Mesenchymal stem cell (in vitro differentiated cells and primary cell): ENCODE results near the gene RC3H2.

Experiments used
- DNase-seq: peaks from one replicate; pipeline ENCODE4 v3.0.0-alpha.2; 2013
- H2AFZ ChIP-seq: one replicate; pipeline ENCODE4 v1.6.1; 2013; ENCODE audit warnings: low read depth, mild to moderate bottlenecking, control low read depth, inconsistent platforms, low read length, moderate library complexity
- H2AK5ac ChIP-seq: 2 replicates; pipeline ENCODE4 v1.6.1; 2013; ENCODE audit warnings: low read length, moderate library complexity, mild to moderate bottlenecking, inconsistent platforms; ENCODE audit not compliant: severe bottlenecking
- H2BK120ac ChIP-seq: one replicate; pipeline ENCODE4 v1.6.1; 2013; ENCODE audit warnings: low read depth, mild to moderate bottlenecking, inconsistent platforms, low read length, moderate library complexity
- H2BK12ac ChIP-seq, 2 experiments: one replicate each; pipeline ENCODE4 v1.6.1; 2013; ENCODE audit warnings: inconsistent platforms in 2 of 2, low read length in 2 of 2, mild to moderate bottlenecking in 2 of 2, moderate library complexity in 2 of 2, control low read depth in 1 of 2
- H2BK15ac ChIP-seq: one replicate; pipeline ENCODE4 v1.6.1; 2013; ENCODE audit warnings: mild to moderate bottlenecking, low read depth, inconsistent platforms; ENCODE audit not compliant: poor library complexity, severe bottlenecking
- H2BK5ac ChIP-seq: 2 replicates; pipeline ENCODE4 v1.6.1; 2013; ENCODE audit warnings: low read depth, mild to moderate bottlenecking, low read length, control low read depth, inconsistent platforms; ENCODE audit not compliant: poor library complexity, severe bottlenecking
- H3K14ac ChIP-seq, 2 experiments: one replicate each; pipeline ENCODE4 v1.6.1; 2013; ENCODE audit warnings: inconsistent platforms in 2 of 2, low read length in 2 of 2, control low read depth in 1 of 2, mild to moderate bottlenecking in 1 of 2, moderate library complexity in 1 of 2
- H3K18ac ChIP-seq, 2 experiments: one replicate each; pipeline ENCODE4 v1.6.1; 2013; ENCODE audit warnings: inconsistent platforms in 2 of 2, low read length in 2 of 2, control low read depth in 1 of 2, low read depth in 1 of 2, mild to moderate bottlenecking in 1 of 2
- H3K23ac ChIP-seq, 2 experiments: one replicate each; pipeline ENCODE4 v1.6.1; 2013; ENCODE audit warnings: inconsistent platforms in 2 of 2, low read length in 2 of 2, mild to moderate bottlenecking in 2 of 2, moderate library complexity in 2 of 2, control low read depth in 1 of 2
- H3K27ac ChIP-seq: 2 replicates; pipeline ENCODE4 v1.5.1; 2013; ENCODE audit warnings: mild to moderate bottlenecking, moderate library complexity, low read length, control low read depth, inconsistent platforms; ENCODE audit not compliant: poor library complexity, severe bottlenecking
- H3K27me3 ChIP-seq, 2 experiments: 2 replicates each; pipeline versions ENCODE4 v1.6.1 to v1.7.0; 2013; ENCODE audit warnings: low read length in 2 of 2, mild to moderate bottlenecking in 2 of 2, moderate library complexity in 2 of 2, control low read depth in 1 of 2, inconsistent platforms in 1 of 2; ENCODE audit not compliant: control insufficient read depth in 1 of 2, insufficient read depth in 1 of 2
- H3K36me3 ChIP-seq, 2 experiments: 2 replicates each; pipeline versions ENCODE4 v1.6.1 to v1.7.0; 2013; ENCODE audit warnings: low read length in 2 of 2, control low read depth in 1 of 2, inconsistent platforms in 1 of 2, low read depth in 1 of 2, mild to moderate bottlenecking in 1 of 2; ENCODE audit not compliant: insufficient read depth in 2 of 2, control insufficient read depth in 1 of 2
- H3K4ac ChIP-seq, 2 experiments: one replicate each; pipeline ENCODE4 v1.6.1; 2013; ENCODE audit warnings: inconsistent platforms in 2 of 2, low read length in 2 of 2, mild to moderate bottlenecking in 2 of 2, moderate library complexity in 2 of 2, control low read depth in 1 of 2, low read depth in 1 of 2
- H3K4me1 ChIP-seq: 2 replicates; pipeline ENCODE4 v1.6.1; 2013; ENCODE audit warnings: low read depth, low read length, control low read depth; ENCODE audit not compliant: control insufficient read depth, insufficient read depth
- H3K4me2 ChIP-seq: 2 replicates; pipeline ENCODE4 v1.6.1; 2013; ENCODE audit warnings: low read length, mild to moderate bottlenecking, inconsistent platforms; ENCODE audit not compliant: poor library complexity, severe bottlenecking
- H3K4me3 ChIP-seq, 2 experiments: 2 replicates each; pipeline versions ENCODE4 v1.5.1 to v1.7.0; 2013; ENCODE audit warnings: low read length in 2 of 2, mild to moderate bottlenecking in 2 of 2, control low read depth in 1 of 2, low read depth in 1 of 2; ENCODE audit not compliant: insufficient read depth in 1 of 2
- H3K79me1 ChIP-seq: replicated peaks from 2 replicates; pipeline ENCODE4 v1.6.1; 2013; ENCODE audit warnings: mild to moderate bottlenecking, control low read depth, low read length, inconsistent platforms; ENCODE audit not compliant: poor library complexity, severe bottlenecking
- H3K9ac ChIP-seq: 2 replicates; pipeline ENCODE4 v1.7.0; 2013; ENCODE audit warnings: mild to moderate bottlenecking, low read length, moderate library complexity
- H3K9me3 ChIP-seq: 2 replicates; pipeline ENCODE4 v1.7.0; 2013; ENCODE audit warnings: mild to moderate bottlenecking, low read length; ENCODE audit not compliant: control insufficient read depth
- H4K8ac ChIP-seq: one replicate; pipeline ENCODE4 v1.6.1; 2013; ENCODE audit warnings: inconsistent platforms, mild to moderate bottlenecking, low read length, moderate library complexity
- H4K91ac ChIP-seq: one replicate; pipeline ENCODE4 v1.6.1; 2013; ENCODE audit warnings: mild to moderate bottlenecking, low read length, inconsistent platforms
- WGBS: methylation state at CpG from one replicate; pipeline ENCODE4 v1.1.7; 2013; ENCODE audit warnings: mixed read lengths; 5-methylcytosine and 5-hydroxymethylcytosine counted together

The RC3H2 gene

GRCh38 chr9:122941582-122942234 lies 36.5 kb upstream of the RC3H2 start:
- peak overlapping the region in 1 of 2 experiments; percentile 42 for H2BK12ac ChIP-seq
- H3K27me3 ChIP-seq, result no peaks in the 10 kb centered on the region
- peak overlapping the region; percentile 76 for H3K4me2 ChIP-seq
- H4K8ac ChIP-seq, result no peak overlapping the region
- no peak overlapping the region for H3K23ac ChIP-seq
- peak overlapping the region; percentile 88 to 90 for H3K4me3 ChIP-seq
- H3K27ac ChIP-seq, result peak overlapping the region; percentile 89
- H3K4me1 ChIP-seq, result peaks cover 5% of the 10 kb centered on the region
- WGBS, result 8% methylated on average over 13 of the region's 17 CpGs
- H3K79me1 ChIP-seq, result peaks cover 8% of the 10 kb centered on the region
- no peak overlapping the region for H2BK120ac ChIP-seq
- peaks cover 7 to 28% of the 10 kb centered on the region in 2 experiments for H3K36me3 ChIP-seq
- H4K91ac ChIP-seq, result no peak overlapping the region
- peak overlapping the region; percentile 97 for H2AFZ ChIP-seq
- H2AK5ac ChIP-seq, result no peak overlapping the region
- peak overlapping the region in 1 of 2 experiments; percentile 93 for H3K14ac ChIP-seq
- peak overlapping the region; percentile 95 for H3K9ac ChIP-seq
- H3K9me3 ChIP-seq, result no peaks in the 10 kb centered on the region
- no peak overlapping the region for H2BK15ac ChIP-seq
- peak overlapping the region in 1 of 2 experiments; percentile 97 for H3K18ac ChIP-seq
- peak; percentile 84 for DNase-seq
- no peak overlapping the region for H2BK5ac ChIP-seq
- peak overlapping the region in 1 of 2 experiments; percentile 85 for H3K4ac ChIP-seq

GRCh38 chr9:122940749-122941581 lies 35.8 kb upstream of the RC3H2 start, which contains the start of gene RABGAP1:
Gene RABGAP1, plus strand, starts transcription at chr9:122941020. Its CDS starts 16,040 bp downstream, at chr9:122957060.
- peak; percentile 98 for DNase-seq
- H3K14ac ChIP-seq, result peak within 1 kb of the TSS in 1 of 2 experiments; percentile 93
- no peak within 1 kb of the TSS for H2BK5ac ChIP-seq
- peak within 1 kb of the TSS; percentile 1 for H2BK15ac ChIP-seq
- no peak within 1 kb of the TSS for H2BK120ac ChIP-seq
- H3K4me1 ChIP-seq, result peaks cover 5% of the 10 kb centered on the region
- no peaks in the 10 kb centered on the region for H3K27me3 ChIP-seq
- peak within 1 kb of the TSS; percentile 28 to 85 for H3K4ac ChIP-seq
- H3K4me3 ChIP-seq, result peak within 1 kb of the TSS; percentile 88 to 90
- peak within 1 kb of the TSS; percentile 95 for H3K9ac ChIP-seq
- H2AK5ac ChIP-seq, result no peak within 1 kb of the TSS
- H3K27ac ChIP-seq, result peak within 1 kb of the TSS; percentile 89
- peak within 1 kb of the TSS; percentile 76 for H3K4me2 ChIP-seq
- peak within 1 kb of the TSS in 1 of 2 experiments; percentile 48 for H2BK12ac ChIP-seq
- peaks cover 11 to 34% of the 10 kb centered on the region in 2 experiments for H3K36me3 ChIP-seq
- H3K79me1 ChIP-seq, result peaks cover 13% of the 10 kb centered on the region
- peak within 1 kb of the TSS; percentile 97 for H2AFZ ChIP-seq
- H3K23ac ChIP-seq, result peak within 1 kb of the TSS in 1 of 2 experiments; percentile 87
- peak within 1 kb of the TSS; percentile 85 for H4K8ac ChIP-seq
- WGBS, result under 1% methylated on average over 22 of the region's 54 CpGs
- H3K18ac ChIP-seq, result peak within 1 kb of the TSS; percentile 88 to 97
- H4K91ac ChIP-seq, result peak within 1 kb of the TSS; percentile 63
- H3K9me3 ChIP-seq, result no peaks in the 10 kb centered on the region

- no peak for DNase-seq
- Histone ChIP-seq H3K4me3 (peak overlapping the region in 1 of 2 experiments; percentile 67), H3K27me3 (no peaks in the 10 kb centered on the region), H2BK120ac (no peak overlapping the region), H3K79me1 (peaks cover 13% of the 10 kb centered on the region), H4K8ac (peak overlapping the region; percentile 85), H3K27ac (peak overlapping the region; percentile 45), H4K91ac (no peak overlapping the region), H3K9ac (peak overlapping the region; percentile 44), H3K23ac (no peak overlapping the region), H2BK15ac (no peak overlapping the region), H3K4me2 (peak overlapping the region; percentile 59), H2BK5ac (no peak overlapping the region), H3K4ac (peak overlapping the region in 1 of 2 experiments; percentile 13), H3K9me3 (no peaks in the 10 kb centered on the region), H2BK12ac (no peak overlapping the region), H3K14ac (no peak overlapping the region), H3K4me1 (peaks cover 5% of the 10 kb centered on the region), H3K18ac (no peak overlapping the region), H3K36me3 (peaks cover 11 to 34% of the 10 kb centered on the region in 2 experiments), H2AFZ (peak overlapping the region; percentile 80), H2AK5ac (no peak overlapping the region)
- 36% methylated on average over 6 of the region's 6 CpGs for WGBS
These were observed 35.2 kb upstream of the RC3H2 start for GRCh38 chr9:122940454-122940748.

- Histone ChIP-seq H3K36me3 (peaks cover 11 to 29% of the 10 kb centered on the region in 2 experiments), H3K4me2 (no peak overlapping the region), H3K23ac (no peak overlapping the region), H2BK5ac (no peak overlapping the region), H3K4ac (no peak overlapping the region), H3K9ac (no peak overlapping the region), H3K4me1 (peaks cover 5% of the 10 kb centered on the region), H3K9me3 (no peaks in the 10 kb centered on the region), H2AFZ (no peak overlapping the region), H4K91ac (no peak overlapping the region), H3K79me1 (peaks cover 13% of the 10 kb centered on the region), H3K14ac (no peak overlapping the region), H3K18ac (no peak overlapping the region), H2AK5ac (no peak overlapping the region), H3K4me3 (no peak overlapping the region), H2BK15ac (no peak overlapping the region), H2BK12ac (no peak overlapping the region), H3K27ac (no peak overlapping the region), H2BK120ac (no peak overlapping the region), H3K27me3 (no peaks in the 10 kb centered on the region), H4K8ac (no peak overlapping the region)
- DNase-seq, result no peak
- 97% methylated on average over 2 of the region's 4 CpGs for WGBS
These were observed 34.4 kb upstream of the RC3H2 start for GRCh38 chr9:122939601-122940000.
